HepG2 (cell line): ENCODE results near the gene TMEM184B. TPM values are rescaled to one million over a fixed set of nuclear protein-coding genes. Genes with fewer than 3 reads are reported as not detected.

Experiments used
- ATAC-seq: fragments of 200-7000 bp; cut with Tn5 transposase; 3 replicates; pipeline ENCODE4 v1.9.1; 2020; ENCODE audit warnings: mild to moderate bottlenecking, moderate library complexity
- BruUV-seq: library from RNA; stranded (reverse); fragments of 400-500 nt; replicated peaks from 2 replicates; lab custom pipeline; 2021; lab: Mats Ljungman, UMichigan
- CTCF ChIA-PET: fragments of 300-600 bp; formaldehyde crosslinking; extraction: SDS; loops from one replicate; lab custom pipeline; 2021; ENCODE audit warnings: low total read pairs, inconsistent platforms, low intra/inter-chr PET ratio; lab: Yijun Ruan, JAX
- POLR2A ChIA-PET: fragments of 350-600 bp; sonication (Branson Sonifier 250); formaldehyde crosslinking; loops from one replicate; lab custom pipeline; 2020; ENCODE audit warnings: antibody characterized with exemption, inconsistent platforms; lab: Yijun Ruan, JAX
- DNase-seq: peaks from one replicate; pipeline ENCODE4 v3.0.0-alpha.2; 2015; ENCODE audit warnings: low spot score
- FAIRE-seq: peaks from 3 replicates; lab custom pipeline; 2011; peaks lifted over from hg19 to GRCh38; lab: Jason Lieb, UNC
- H2AFZ ChIP-seq: one replicate; pipeline ENCODE4 v1.6.1; 2011; ENCODE audit warnings: low read length, inconsistent platforms
- H3K27ac ChIP-seq: fragments of 300-600 bp; 3 replicates; pipeline ENCODE4 v1.8.0; 2011; ENCODE audit warnings: mixed run types, mild to moderate bottlenecking, mixed read lengths, low read length, inconsistent platforms; ENCODE audit not compliant: insufficient read depth; ENCODE audit errors: extremely low read length
- H3K27me3 ChIP-seq, 2 experiments: fragments of 200-600 bp in 1 of 2; 2 replicates in 1 of 2; 3 replicates in 1 of 2; pipeline versions ENCODE4 v1.6.0 to v1.8.0; 2011; ENCODE audit warnings: low read length in 2 of 2, mild to moderate bottlenecking in 2 of 2, moderate library complexity in 2 of 2, inconsistent platforms in 1 of 2; ENCODE audit not compliant: insufficient read depth in 2 of 2, control insufficient read depth in 1 of 2
- H3K36me3 ChIP-seq, 2 experiments: fragments of 200-600 bp in 1 of 2; replicated peaks in 1 of 2; 2 replicates in 1 of 2; 3 replicates in 1 of 2; pipeline versions ENCODE4 v1.5.1 to v1.8.0; 2011; ENCODE audit warnings: low read length in 2 of 2, inconsistent platforms in 1 of 2; ENCODE audit not compliant: insufficient read depth in 2 of 2, control insufficient read depth in 1 of 2
- H3K4me1 ChIP-seq: 2 replicates; pipeline ENCODE4 v1.5.1; 2012; ENCODE audit warnings: low read length, inconsistent platforms; ENCODE audit not compliant: insufficient read depth
- H3K4me2 ChIP-seq: 2 replicates; pipeline ENCODE4 v1.6.0; 2011; ENCODE audit warnings: low read depth, low read length, inconsistent platforms
- H3K4me3 ChIP-seq, 3 experiments: fragments of 200-600 bp in 1 of 3; sonication (generic), shearing (Covaris generic) in 1 of 3; replicated peaks in 1 of 3; 2 replicates each; pipeline ENCODE4 v1.5.1; 2011 to 2016; ENCODE audit warnings: low read length in 3 of 3, inconsistent platforms in 2 of 3, low read depth in 2 of 3, mild to moderate bottlenecking in 2 of 3, control low read depth in 1 of 3, mixed read lengths in 1 of 3; ENCODE audit not compliant: insufficient read depth in 1 of 3
- H3K79me2 ChIP-seq: one replicate; pipeline ENCODE4 v1.6.1; 2011; ENCODE audit warnings: low read length, inconsistent platforms; ENCODE audit not compliant: insufficient read depth
- H3K9ac ChIP-seq: 2 replicates; pipeline ENCODE4 v1.6.0; 2011; ENCODE audit warnings: mild to moderate bottlenecking, low read depth, low read length, inconsistent platforms; ENCODE audit not compliant: insufficient read depth
- H3K9me3 ChIP-seq: 2 replicates; pipeline ENCODE4 v1.5.1; 2012; ENCODE audit warnings: mild to moderate bottlenecking, low read length
- H4K20me1 ChIP-seq: 2 replicates; pipeline ENCODE4 v1.6.0; 2011; ENCODE audit warnings: inconsistent platforms, mild to moderate bottlenecking, low read length, moderate library complexity; ENCODE audit not compliant: insufficient read depth
- CEBPG ChIP-seq: IDR thresholded peaks from 2 replicates; pipeline ENCODE4 v1.6.1; 2016
- CSRNP1 ChIP-seq: sonication (generic); formaldehyde crosslinking; IDR thresholded peaks from 2 replicates; pipeline ENCODE4 v1.8.1; 2023; ENCODE audit warnings: mild to moderate bottlenecking, missing genetic modification reagents
- JUND ChIP-seq: sonication (generic); formaldehyde crosslinking; IDR thresholded peaks from 2 replicates; pipeline ENCODE4 v1.8.0; 2022; ENCODE audit warnings: mild to moderate bottlenecking, missing genetic modification reagents
- KLF12 ChIP-seq: sonication (generic); formaldehyde crosslinking; IDR thresholded peaks from 2 replicates; pipeline ENCODE4 v1.4.0; 2020; ENCODE audit warnings: missing genetic modification reagents, borderline replicate concordance
- NR2C2 ChIP-seq: sonication (generic); formaldehyde crosslinking; IDR thresholded peaks from 2 replicates; pipeline ENCODE4 v1.4.0; 2020; ENCODE audit warnings: missing genetic modification reagents, mild to moderate bottlenecking, moderate library complexity, borderline replicate concordance
- SAFB2 ChIP-seq: sonication (generic); formaldehyde crosslinking; IDR thresholded peaks from 2 replicates; pipeline ENCODE4 v1.5.1; 2020; ENCODE audit warnings: missing genetic modification reagents, low read depth, mild to moderate bottlenecking, borderline replicate concordance
- SATB2 ChIP-seq: sonication (generic); formaldehyde crosslinking; IDR thresholded peaks from 2 replicates; pipeline ENCODE4 v1.5.0; 2020; ENCODE audit warnings: missing genetic modification reagents
- SNRNP70 ChIP-seq: fragments of 200-400 bp; formaldehyde crosslinking; IDR thresholded peaks from 2 replicates; pipeline ENCODE4 v1.6.1; 2017; ENCODE audit warnings: mild to moderate bottlenecking, low read depth, low read length, moderate library complexity
- STAT6 ChIP-seq: sonication (generic); formaldehyde crosslinking; IDR thresholded peaks from 2 replicates; pipeline ENCODE4 v1.4.0; 2020; ENCODE audit warnings: missing genetic modification reagents, mild to moderate bottlenecking, borderline replicate concordance
- ZMYM3 ChIP-seq: sonication (generic); formaldehyde crosslinking; IDR thresholded peaks from 2 replicates; pipeline ENCODE4 v1.5.1; 2020; ENCODE audit warnings: mild to moderate bottlenecking, missing genetic modification reagents
- ZNF180 ChIP-seq: sonication (generic); formaldehyde crosslinking; IDR thresholded peaks from 2 replicates; pipeline ENCODE4 v1.4.0; 2020; ENCODE audit warnings: low read depth, missing genetic modification reagents, borderline replicate concordance
- ZNF367 ChIP-seq: sonication (generic); formaldehyde crosslinking; IDR thresholded peaks from 2 replicates; pipeline ENCODE4 v1.4.0; 2020; ENCODE audit warnings: missing genetic modification reagents, borderline replicate concordance
- ZNF577 ChIP-seq: sonication (generic); formaldehyde crosslinking; IDR thresholded peaks from 2 replicates; pipeline ENCODE4 v1.4.0; 2020; ENCODE audit warnings: mild to moderate bottlenecking, low read depth, missing genetic modification reagents, borderline replicate concordance
- ZNF777 ChIP-seq: sonication (generic); formaldehyde crosslinking; IDR thresholded peaks from 2 replicates; pipeline ENCODE4 v1.4.0; 2020; ENCODE audit warnings: missing genetic modification reagents
- WGBS: methylation state at CpG from one replicate; pipeline ENCODE4 v1.1.6; 2017; ENCODE audit warnings: low lambda C conversion rate; 5-methylcytosine and 5-hydroxymethylcytosine counted together
- in situ Hi-C: cut with HindIII; loops from 2 replicates; pipeline ENCODE4 v1.10.0; 2017; ENCODE audit warnings: low pct_unique_long_range_greater_than_20kb; ENCODE audit not compliant: extremely low pct_ligation_motif_present
- intact Hi-C: fragments of 100-400 bp; cut with micrococcal nuclease; formaldehyde crosslinking; loops from one replicate; pipeline ENCODE4 v1.10.0; 2022; ENCODE audit not compliant: unreplicated experiment
- polyA plus RNA-seq, 8 experiments: library from polyadenylated mRNA; depleted of rRNA in 3 of 8; stranded (reverse) in 7 of 8; unstranded in 1 of 8; fragments of >200 nt; fragmentation: Illumina TruSeq in 4 of 8; extraction: Trizol in 4 of 8; gene quantifications; 2 replicates each; pipeline versions ENCODE4 v1.2.1 to v1.2.3, GENCODE V29; 2011 to 2016; ENCODE audit warnings: low read depth in 4 of 8, missing spikeins in 1 of 8, mixed read lengths in 1 of 8; ENCODE audit not compliant: insufficient read depth in 1 of 8
- total RNA-seq, 5 experiments: library from RNA; depleted of rRNA; stranded (reverse); fragments of >200 nt; fragmentation: Illumina TruSeq; extraction: Trizol; gene quantifications; 2 replicates each; pipeline ENCODE4 v1.2.3, GENCODE V29; 2016; ENCODE audit warnings: low read depth in 1 of 5

The TMEM184B gene
- total and polyA plus RNA-seq, 2 of the 13 experiments (the other 11 are each of a cell fraction or from before 2014, with no cell fraction given), result 15.9 to 16.0 TPM

- no peak for FAIRE-seq
- ChIA-PET CTCF (no interaction called here), POLR2A (no interaction called here)
- in situ Hi-C loops (no loop called here), intact Hi-C loops (no loop called here)
- Histone ChIP-seq H3K79me2 (peaks cover 11% of the 10 kb centered on the region), H3K9ac (no peak overlapping the region), H3K27ac (no peak overlapping the region), H3K9me3 (no peaks in the 10 kb centered on the region), H2AFZ (no peak overlapping the region), H3K4me2 (no peak overlapping the region), H3K27me3 (no peaks in the 10 kb centered on the region), H3K4me3 (no peak overlapping the region), H3K36me3 (peaks cover 11 to 30% of the 10 kb centered on the region in 2 experiments; a peak in 4 of 5 replicates), H3K4me1 (peaks cover 5% of the 10 kb centered on the region), H4K20me1 (0 out of 2 replicates have a peak, but pooled peaks cover 7% of the 10 kb centered on the region)
- WGBS, result 94% methylated on average over 6 of the region's 6 CpGs
- no TSS peak for BruUV-seq
- no peak for DNase-seq
- no peak for ATAC-seq
- TF ChIP-seq ZMYM3 (CRISPR knock-in tag), result 0 out of 2 replicates have a peak, but pooled peaks have one; percentile 40
- TF ChIP-seq CEBPG, result no peak
- TF ChIP-seq ZNF577, result no peak
These were observed 24.5 kb downstream of the TMEM184B start for GRCh38 chr22:38248280-38248679.

- ATAC-seq (no peak), DNase-seq (no peak), FAIRE-seq (no peak)
- H3K4me1 ChIP-seq, result peaks cover 10% of the 10 kb centered on the region
- no peak overlapping the region for H3K4me3 ChIP-seq
- H3K9ac ChIP-seq, result no peak overlapping the region
- in situ Hi-C loops, result no loop called here
- no peak overlapping the region for H2AFZ ChIP-seq
- H3K9me3 ChIP-seq, result no peaks in the 10 kb centered on the region
- POLR2A ChIA-PET, result no interaction called here
- peaks cover 11 to 30% of the 10 kb centered on the region in 2 experiments; a peak in 4 of 5 replicates for H3K36me3 ChIP-seq
- 100% methylated on average over 10 of the region's 12 CpGs for WGBS
- CTCF ChIA-PET, result no interaction called here
- H3K27ac ChIP-seq, result no peak overlapping the region
- intact Hi-C loops, result no loop called here
- BruUV-seq, result no TSS peak
- no peaks in the 10 kb centered on the region for H3K27me3 ChIP-seq
- 0 out of 2 replicates have a peak, but pooled peaks cover 7% of the 10 kb centered on the region for H4K20me1 ChIP-seq
- H3K4me2 ChIP-seq, result no peak overlapping the region
- peaks cover 11% of the 10 kb centered on the region for H3K79me2 ChIP-seq
- no peak for TF ChIP-seq SAFB2 (CRISPR knock-in tag)
- TF ChIP-seq ZNF367 (CRISPR knock-in tag), result no peak
- TF ChIP-seq ZNF777 (CRISPR knock-in tag), result no peak
- no peak for TF ChIP-seq NR2C2
- TF ChIP-seq SNRNP70, result no peak
- no peak for TF ChIP-seq CSRNP1 (CRISPR knock-in tag)
- no peak for TF ChIP-seq JUND (CRISPR knock-in tag)
- no peak for TF ChIP-seq STAT6 (CRISPR knock-in tag)
- TF ChIP-seq SATB2 (CRISPR knock-in tag), result no peak
- no peak for TF ChIP-seq KLF12 (CRISPR knock-in tag)
- TF ChIP-seq ZNF180 (CRISPR knock-in tag), result no peak
These were observed 25.1 kb downstream of the TMEM184B start for GRCh38 chr22:38247713-38248112.
